Osteocyte (in vitro differentiated cells): Measurements from ENCODE around the gene TEX52. TPM values are rescaled to one million over a fixed set of nuclear protein-coding genes. Genes with fewer than 3 reads are reported as not detected.

Experiments used
- DNase-seq: peaks from one replicate; pipeline ENCODE4 v3.0.0; 2021; ENCODE audit warnings: mixed read lengths; ENCODE audit not compliant: unreplicated experiment; ENCODE audit errors: extremely low spot score
- H3K27ac Mint-ChIP-seq: one replicate; pipeline ENCODE4 v1.8.0; 2021; ENCODE audit warnings: mild to moderate bottlenecking, mixed read lengths; ENCODE audit not compliant: unreplicated experiment
- H3K27me3 Mint-ChIP-seq: one replicate; pipeline ENCODE4 v1.8.0; 2021; ENCODE audit warnings: mixed read lengths; ENCODE audit not compliant: unreplicated experiment
- H3K36me3 Mint-ChIP-seq: one replicate; pipeline ENCODE4 v1.8.0; 2021; ENCODE audit warnings: mixed read lengths; ENCODE audit not compliant: unreplicated experiment
- H3K4me1 Mint-ChIP-seq: one replicate; pipeline ENCODE4 v1.8.0; 2021; ENCODE audit warnings: mixed read lengths; ENCODE audit not compliant: unreplicated experiment
- H3K4me3 Mint-ChIP-seq: one replicate; pipeline ENCODE4 v1.8.0; 2021; ENCODE audit warnings: mild to moderate bottlenecking, moderate library complexity, mixed read lengths; ENCODE audit not compliant: unreplicated experiment
- H3K9me3 Mint-ChIP-seq: one replicate; pipeline ENCODE4 v1.8.0; 2021; ENCODE audit warnings: mixed read lengths; ENCODE audit not compliant: unreplicated experiment
- total RNA-seq: library from RNA; stranded (reverse); gene quantifications from 2 replicates; pipeline ENCODE4 v1.2.1, GENCODE V29; 2021
- TF ChIP-seq, protein P1 (sequence below): fragments of 200-600 bp; sonication (generic); IDR thresholded peaks from 2 replicates; pipeline ENCODE4 v1.5.0; 2021; ENCODE audit warnings: antibody characterized with exemption, mild to moderate bottlenecking, moderate library complexity

Gene TEX52
- total RNA-seq, 1 donor from 2014 or later: not detected

DNA sequence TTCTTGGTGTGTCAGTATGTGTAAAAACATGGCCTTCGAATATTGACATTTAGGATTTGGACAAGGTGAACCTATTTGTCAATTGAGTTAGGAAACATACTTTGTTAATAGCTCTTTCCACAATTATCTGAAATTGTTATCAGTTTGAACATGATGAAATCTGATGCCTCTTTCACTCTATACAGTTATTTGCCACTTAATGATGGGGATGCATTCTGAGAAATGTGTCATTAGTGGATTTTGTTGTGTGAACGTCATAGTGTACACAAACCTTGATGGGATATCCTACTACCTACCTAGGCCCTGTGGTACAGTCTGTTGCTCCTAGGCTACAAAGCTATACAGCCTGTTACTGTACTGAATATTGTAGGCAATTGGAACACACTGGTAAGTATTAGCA is 38.7 kb upstream of the TEX52 start:
- TF ChIP-seq, protein P1, sequence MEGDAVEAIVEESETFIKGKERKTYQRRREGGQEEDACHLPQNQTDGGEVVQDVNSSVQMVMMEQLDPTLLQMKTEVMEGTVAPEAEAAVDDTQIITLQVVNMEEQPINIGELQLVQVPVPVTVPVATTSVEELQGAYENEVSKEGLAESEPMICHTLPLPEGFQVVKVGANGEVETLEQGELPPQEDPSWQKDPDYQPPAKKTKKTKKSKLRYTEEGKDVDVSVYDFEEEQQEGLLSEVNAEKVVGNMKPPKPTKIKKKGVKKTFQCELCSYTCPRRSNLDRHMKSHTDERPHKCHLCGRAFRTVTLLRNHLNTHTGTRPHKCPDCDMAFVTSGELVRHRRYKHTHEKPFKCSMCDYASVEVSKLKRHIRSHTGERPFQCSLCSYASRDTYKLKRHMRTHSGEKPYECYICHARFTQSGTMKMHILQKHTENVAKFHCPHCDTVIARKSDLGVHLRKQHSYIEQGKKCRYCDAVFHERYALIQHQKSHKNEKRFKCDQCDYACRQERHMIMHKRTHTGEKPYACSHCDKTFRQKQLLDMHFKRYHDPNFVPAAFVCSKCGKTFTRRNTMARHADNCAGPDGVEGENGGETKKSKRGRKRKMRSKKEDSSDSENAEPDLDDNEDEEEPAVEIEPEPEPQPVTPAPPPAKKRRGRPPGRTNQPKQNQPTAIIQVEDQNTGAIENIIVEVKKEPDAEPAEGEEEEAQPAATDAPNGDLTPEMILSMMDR: no peak
- DNase-seq: no peak

DNA sequence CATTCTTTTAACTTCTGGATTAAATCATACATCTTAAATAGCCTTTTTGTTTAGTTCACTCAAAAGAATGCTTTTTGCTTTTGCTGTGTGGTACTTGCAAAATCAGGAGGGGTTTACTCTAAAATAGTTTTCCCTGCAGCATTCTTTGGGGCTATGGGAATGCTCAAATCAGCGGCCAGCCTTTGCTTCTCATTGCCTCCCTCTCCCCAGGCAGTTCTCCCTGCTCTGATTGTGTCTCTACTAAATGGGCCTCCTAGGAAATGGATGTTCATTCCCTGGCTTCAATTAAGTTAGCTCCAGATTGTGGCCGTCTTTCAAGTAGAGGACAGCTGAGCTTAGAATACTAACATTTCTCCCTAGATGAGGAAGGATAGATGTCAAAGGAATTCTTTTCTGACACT is 38.2 kb upstream of the TEX52 start:
- Mint-ChIP-seq H3K27me3 (no peaks in the 10 kb centered on the region), H3K4me1 (peaks cover 37% of the 10 kb centered on the region), H3K4me3 (no peak overlapping the region), H3K36me3 (peaks cover 3% of the 10 kb centered on the region), H3K27ac (peak overlapping the region; percentile 18), H3K9me3 (no peaks in the 10 kb centered on the region)
- TF ChIP-seq, protein P1: no peak
- DNase-seq: no peak

More for the DNA sequence above, 38.7 kb upstream of the TEX52 start:
- peak overlapping the region; percentile 18 for H3K27ac Mint-ChIP-seq
- no peaks in the 10 kb centered on the region for H3K27me3 Mint-ChIP-seq
- H3K4me1 Mint-ChIP-seq: peaks cover 36% of the 10 kb centered on the region
- peaks cover 3% of the 10 kb centered on the region for H3K36me3 Mint-ChIP-seq
- H3K4me3 Mint-ChIP-seq: no peak overlapping the region
- no peaks in the 10 kb centered on the region for H3K9me3 Mint-ChIP-seq

DNA sequence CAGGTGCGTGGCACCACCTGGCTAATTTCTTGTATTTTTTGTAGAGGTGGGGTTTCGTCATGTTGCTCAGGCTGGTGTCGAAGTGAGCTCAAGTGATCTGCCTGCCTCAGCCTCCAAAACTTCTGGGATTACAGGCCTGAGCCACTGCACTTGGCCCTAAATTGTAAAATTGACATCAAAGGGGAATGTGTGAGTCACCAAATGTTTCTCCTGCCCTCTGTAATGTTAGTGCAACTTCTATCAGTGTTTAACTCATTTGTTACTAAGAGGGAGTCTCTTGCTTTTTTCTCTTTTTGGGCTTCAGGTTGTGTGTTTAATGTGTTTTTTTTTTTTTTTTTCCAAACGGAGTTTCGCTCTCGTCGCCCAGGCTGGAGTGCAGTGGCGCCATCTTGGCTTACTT is 36.2 kb upstream of the TEX52 start:
- Mint-ChIP-seq H3K4me3 (peak overlapping the region; percentile 54), H3K4me1 (peaks cover 40% of the 10 kb centered on the region), H3K36me3 (peaks cover 3% of the 10 kb centered on the region), H3K27ac (peak overlapping the region; percentile 77), H3K9me3 (no peaks in the 10 kb centered on the region), H3K27me3 (no peaks in the 10 kb centered on the region)
- no peak for DNase-seq
- TF ChIP-seq, protein P1: no peak

DNA sequence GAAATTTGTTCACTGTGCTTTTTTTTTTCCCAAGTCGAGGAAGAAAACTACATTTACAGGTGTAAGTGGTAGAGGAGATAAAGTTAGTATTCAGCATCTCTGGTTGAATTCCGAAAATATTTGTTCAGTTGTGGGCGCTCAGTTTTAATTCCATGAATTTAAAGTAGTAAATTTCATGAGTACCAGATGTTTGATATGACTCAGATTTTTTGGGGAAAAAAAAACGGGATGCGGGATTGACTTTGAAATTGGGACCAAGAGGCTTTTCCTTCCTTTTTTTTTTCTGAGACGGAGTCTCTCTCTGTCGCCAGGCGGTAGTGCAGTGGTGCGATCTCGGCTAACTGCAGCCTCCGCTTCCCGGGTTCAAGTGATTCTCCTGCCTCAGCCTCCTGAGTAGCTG is 35.4 kb upstream of the TEX52 start:
- H3K27me3 Mint-ChIP-seq: no peaks in the 10 kb centered on the region
- H3K4me3 Mint-ChIP-seq: peak overlapping the region; percentile 94
- DNase-seq: no peak
- H3K4me1 Mint-ChIP-seq: peaks cover 40% of the 10 kb centered on the region
- peaks cover 3% of the 10 kb centered on the region for H3K36me3 Mint-ChIP-seq
- peak overlapping the region; percentile 96 for H3K27ac Mint-ChIP-seq
- TF ChIP-seq, protein P1: no peak
- H3K9me3 Mint-ChIP-seq: no peaks in the 10 kb centered on the region

DNA sequence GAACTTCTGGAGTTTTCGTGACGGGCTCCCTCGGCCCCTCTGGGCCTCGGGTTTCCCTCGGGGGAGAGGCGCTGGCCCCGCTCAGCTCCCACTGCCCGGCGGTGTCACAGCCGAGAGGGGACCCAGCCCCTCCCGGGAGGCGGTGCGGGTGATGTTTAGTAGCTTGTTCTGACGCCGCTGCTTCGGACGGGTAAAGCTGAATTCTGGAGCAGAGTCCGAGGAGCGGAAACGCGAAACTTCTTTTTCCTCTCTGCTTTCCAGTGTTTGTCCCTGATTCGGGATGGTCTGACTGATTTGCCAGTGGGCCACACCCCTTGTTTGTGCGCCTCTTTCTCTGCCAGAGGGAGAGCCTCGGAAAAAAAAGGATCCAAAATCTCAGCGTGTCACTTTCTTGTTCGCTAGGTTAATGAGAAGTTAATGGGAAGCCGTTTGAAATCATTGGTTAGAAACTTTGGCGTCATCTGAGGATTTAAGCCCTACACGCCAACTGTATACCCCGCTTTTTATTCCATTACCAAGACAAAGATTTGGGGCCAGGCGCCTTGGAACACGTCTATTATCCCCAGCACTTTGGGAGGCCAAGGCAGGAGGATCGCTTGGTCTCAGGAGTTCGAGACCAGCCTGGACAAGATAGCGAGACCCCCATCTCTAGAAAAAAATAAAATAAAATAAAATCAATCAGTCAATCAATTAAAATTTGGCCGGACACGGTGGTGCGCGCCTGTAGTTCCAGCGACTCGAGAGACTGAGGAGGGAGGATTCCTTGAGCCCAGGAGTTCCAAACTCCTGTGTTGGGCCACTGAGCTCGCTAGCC is 34.6 kb upstream of the TEX52 start:
- TF ChIP-seq, protein P1: no peak
- H3K9me3 Mint-ChIP-seq: no peaks in the 10 kb centered on the region
- H3K36me3 Mint-ChIP-seq: peaks cover 3% of the 10 kb centered on the region
- H3K27me3 Mint-ChIP-seq: no peaks in the 10 kb centered on the region
- peak overlapping the region; percentile 96 for H3K27ac Mint-ChIP-seq
- DNase-seq: peak; percentile 87
- peak overlapping the region; percentile 94 for H3K4me3 Mint-ChIP-seq
- peaks cover 40% of the 10 kb centered on the region for H3K4me1 Mint-ChIP-seq
